ENCODE measurements around the gene PAXX. TPM values are rescaled to one million over a fixed set of nuclear protein-coding genes. Genes with fewer than 3 reads are reported as not detected.

Gene PAXX
- total RNA-seq, 1 experiment from 2014 or later: 44.1 TPM

DNA sequence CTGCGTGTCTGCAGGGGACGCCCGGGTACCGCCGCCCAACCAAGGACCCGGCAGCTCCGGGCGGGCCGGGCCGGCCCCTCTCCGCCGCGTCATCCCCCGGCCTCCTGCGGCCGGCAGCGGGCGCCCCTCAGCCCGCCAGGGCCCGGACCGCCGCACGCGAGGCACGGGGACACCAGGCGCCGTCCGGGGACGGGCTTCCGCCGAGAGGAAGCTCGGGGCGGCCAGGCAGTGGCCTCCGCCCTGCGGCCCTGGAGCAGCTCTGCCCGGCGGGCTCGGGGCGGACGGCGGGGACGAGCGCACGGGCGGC is 48.1 kb upstream of the PAXX start (continued):
- TF ChIP-seq, protein P1, sequence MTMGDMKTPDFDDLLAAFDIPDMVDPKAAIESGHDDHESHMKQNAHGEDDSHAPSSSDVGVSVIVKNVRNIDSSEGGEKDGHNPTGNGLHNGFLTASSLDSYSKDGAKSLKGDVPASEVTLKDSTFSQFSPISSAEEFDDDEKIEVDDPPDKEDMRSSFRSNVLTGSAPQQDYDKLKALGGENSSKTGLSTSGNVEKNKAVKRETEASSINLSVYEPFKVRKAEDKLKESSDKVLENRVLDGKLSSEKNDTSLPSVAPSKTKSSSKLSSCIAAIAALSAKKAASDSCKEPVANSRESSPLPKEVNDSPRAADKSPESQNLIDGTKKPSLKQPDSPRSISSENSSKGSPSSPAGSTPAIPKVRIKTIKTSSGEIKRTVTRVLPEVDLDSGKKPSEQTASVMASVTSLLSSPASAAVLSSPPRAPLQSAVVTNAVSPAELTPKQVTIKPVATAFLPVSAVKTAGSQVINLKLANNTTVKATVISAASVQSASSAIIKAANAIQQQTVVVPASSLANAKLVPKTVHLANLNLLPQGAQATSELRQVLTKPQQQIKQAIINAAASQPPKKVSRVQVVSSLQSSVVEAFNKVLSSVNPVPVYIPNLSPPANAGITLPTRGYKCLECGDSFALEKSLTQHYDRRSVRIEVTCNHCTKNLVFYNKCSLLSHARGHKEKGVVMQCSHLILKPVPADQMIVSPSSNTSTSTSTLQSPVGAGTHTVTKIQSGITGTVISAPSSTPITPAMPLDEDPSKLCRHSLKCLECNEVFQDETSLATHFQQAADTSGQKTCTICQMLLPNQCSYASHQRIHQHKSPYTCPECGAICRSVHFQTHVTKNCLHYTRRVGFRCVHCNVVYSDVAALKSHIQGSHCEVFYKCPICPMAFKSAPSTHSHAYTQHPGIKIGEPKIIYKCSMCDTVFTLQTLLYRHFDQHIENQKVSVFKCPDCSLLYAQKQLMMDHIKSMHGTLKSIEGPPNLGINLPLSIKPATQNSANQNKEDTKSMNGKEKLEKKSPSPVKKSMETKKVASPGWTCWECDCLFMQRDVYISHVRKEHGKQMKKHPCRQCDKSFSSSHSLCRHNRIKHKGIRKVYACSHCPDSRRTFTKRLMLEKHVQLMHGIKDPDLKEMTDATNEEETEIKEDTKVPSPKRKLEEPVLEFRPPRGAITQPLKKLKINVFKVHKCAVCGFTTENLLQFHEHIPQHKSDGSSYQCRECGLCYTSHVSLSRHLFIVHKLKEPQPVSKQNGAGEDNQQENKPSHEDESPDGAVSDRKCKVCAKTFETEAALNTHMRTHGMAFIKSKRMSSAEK (CRISPR knock-in tag; IDR thresholded peaks at IDR 0.05; ENCODE audit: borderline replicate concordance): no peak
- TF ChIP-seq IRF2 (CRISPR knock-in tag; IDR thresholded peaks at IDR 0.05; ENCODE audit: borderline replicate concordance, low read depth) (no peak), RORB (CRISPR knock-in tag; IDR thresholded peaks at IDR 0.05) (no peak)

DNA sequence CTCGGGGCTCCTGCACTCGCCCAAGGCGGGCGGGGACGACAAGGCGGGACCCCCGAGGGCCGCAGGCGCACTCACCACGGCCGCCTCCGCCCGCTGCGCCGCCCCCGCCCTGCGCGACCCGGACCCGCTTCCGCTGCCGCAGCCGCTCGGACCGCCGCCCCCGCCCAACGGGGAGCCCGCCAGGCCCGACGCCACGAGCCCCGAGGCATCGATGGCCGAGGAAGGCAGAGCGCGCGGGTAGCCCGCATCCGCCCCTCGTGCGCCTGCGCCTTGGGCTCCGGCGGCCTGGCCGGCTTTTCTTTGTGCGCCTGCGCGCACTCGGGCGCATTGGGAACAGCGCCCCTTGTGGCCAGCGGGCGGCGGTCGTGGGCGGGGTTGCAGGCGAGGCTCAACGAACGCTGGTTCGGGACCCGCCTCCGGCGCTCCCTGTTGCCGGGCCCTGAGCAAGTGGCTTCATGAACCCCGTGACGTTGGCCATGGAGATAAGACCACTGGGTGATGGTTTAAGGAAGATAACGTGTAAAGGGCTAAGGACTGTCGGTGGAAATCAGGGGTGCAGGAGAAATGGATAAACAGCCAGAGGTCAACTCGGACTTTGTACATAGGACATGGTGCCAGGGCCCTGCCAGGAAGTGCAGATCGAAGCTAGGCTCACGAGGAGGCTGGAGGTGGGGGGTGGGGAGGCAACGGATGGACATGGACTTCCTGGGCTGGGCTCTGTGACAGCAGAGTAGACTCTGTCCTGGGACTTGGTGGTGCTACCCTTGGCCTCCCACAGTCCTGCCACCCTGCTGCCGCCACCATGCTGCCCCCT is 47.5 kb upstream of the PAXX start, which contains the start of the genes C8G and FBXW5:
Gene C8G, plus strand, starts transcription at position 725 of the 814 bp plus-strand sequence. Its CDS starts 78 bp downstream, at position 803.
Gene FBXW5, minus strand, starts transcription at position 220 of the 814 bp plus-strand sequence. CDS start 655 bp downstream, outside the sequence.
- H3K9me3 Mint-ChIP-seq: no peaks in the 10 kb centered on the region
- DNase-seq (ENCODE audit: low spot score) (peak; percentile 94), ATAC-seq (peak; percentile 58)
- peaks cover 10% of the 10 kb centered on the region for H3K4me1 Mint-ChIP-seq
- CTCF ChIA-PET: interaction anchor here (0.6 to 8.7 kb wide), 18 partner anchors 8 to 388 kb away, joined by 3 to 151 read pairs (median 3); partner anchors contain the start of genes ABCA2, AJM1, LCN8 and MAN1B1
- no peak within 1 kb of the TSS for H3K27ac Mint-ChIP-seq
- H3K27me3 Mint-ChIP-seq (ENCODE audit: low read depth): no peaks in the 10 kb centered on the region
- POLR2A ChIA-PET: interaction anchor here (0.6 kb wide), 1 partner anchor 81 kb away, joined by 3 read pairs; no protein-coding TSS in a partner anchor
- H3K4me3 Mint-ChIP-seq: peak within 1 kb of the TSS; percentile 67
- H3K36me3 Mint-ChIP-seq: peaks cover 7% of the 10 kb centered on the region; the same call in 1 of the 2 replicates
- TF ChIP-seq, protein P2, sequence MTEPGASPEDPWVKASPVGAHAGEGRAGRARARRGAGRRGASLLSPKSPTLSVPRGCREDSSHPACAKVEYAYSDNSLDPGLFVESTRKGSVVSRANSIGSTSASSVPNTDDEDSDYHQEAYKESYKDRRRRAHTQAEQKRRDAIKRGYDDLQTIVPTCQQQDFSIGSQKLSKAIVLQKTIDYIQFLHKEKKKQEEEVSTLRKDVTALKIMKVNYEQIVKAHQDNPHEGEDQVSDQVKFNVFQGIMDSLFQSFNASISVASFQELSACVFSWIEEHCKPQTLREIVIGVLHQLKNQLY (CRISPR knock-in tag; IDR thresholded peaks at IDR 0.05): no peak
- TF ChIP-seq, protein P3, sequence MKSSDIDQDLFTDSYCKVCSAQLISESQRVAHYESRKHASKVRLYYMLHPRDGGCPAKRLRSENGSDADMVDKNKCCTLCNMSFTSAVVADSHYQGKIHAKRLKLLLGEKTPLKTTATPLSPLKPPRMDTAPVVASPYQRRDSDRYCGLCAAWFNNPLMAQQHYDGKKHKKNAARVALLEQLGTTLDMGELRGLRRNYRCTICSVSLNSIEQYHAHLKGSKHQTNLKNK (CRISPR knock-in tag; IDR thresholded peaks at IDR 0.05): no peak
- no peak for TF ChIP-seq PRRX2 (CRISPR knock-in tag; IDR thresholded peaks at IDR 0.05)
- TF ChIP-seq, protein P4, sequence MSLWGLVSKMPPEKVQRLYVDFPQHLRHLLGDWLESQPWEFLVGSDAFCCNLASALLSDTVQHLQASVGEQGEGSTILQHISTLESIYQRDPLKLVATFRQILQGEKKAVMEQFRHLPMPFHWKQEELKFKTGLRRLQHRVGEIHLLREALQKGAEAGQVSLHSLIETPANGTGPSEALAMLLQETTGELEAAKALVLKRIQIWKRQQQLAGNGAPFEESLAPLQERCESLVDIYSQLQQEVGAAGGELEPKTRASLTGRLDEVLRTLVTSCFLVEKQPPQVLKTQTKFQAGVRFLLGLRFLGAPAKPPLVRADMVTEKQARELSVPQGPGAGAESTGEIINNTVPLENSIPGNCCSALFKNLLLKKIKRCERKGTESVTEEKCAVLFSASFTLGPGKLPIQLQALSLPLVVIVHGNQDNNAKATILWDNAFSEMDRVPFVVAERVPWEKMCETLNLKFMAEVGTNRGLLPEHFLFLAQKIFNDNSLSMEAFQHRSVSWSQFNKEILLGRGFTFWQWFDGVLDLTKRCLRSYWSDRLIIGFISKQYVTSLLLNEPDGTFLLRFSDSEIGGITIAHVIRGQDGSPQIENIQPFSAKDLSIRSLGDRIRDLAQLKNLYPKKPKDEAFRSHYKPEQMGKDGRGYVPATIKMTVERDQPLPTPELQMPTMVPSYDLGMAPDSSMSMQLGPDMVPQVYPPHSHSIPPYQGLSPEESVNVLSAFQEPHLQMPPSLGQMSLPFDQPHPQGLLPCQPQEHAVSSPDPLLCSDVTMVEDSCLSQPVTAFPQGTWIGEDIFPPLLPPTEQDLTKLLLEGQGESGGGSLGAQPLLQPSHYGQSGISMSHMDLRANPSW (CRISPR knock-in tag; conservative IDR thresholded peaks at IDR 0.05; ENCODE audit: low read depth): 0 out of 2 replicates have a peak, but pooled peaks have one; percentile 4
- no peak for TF ChIP-seq NR1H2 (CRISPR knock-in tag; IDR thresholded peaks at IDR 0.05)
- no peak; the same call in 1 of the 2 replicates for TF ChIP-seq TP53 (CRISPR knock-in tag; IDR thresholded peaks at IDR 0.05)
- TF ChIP-seq, protein P5, sequence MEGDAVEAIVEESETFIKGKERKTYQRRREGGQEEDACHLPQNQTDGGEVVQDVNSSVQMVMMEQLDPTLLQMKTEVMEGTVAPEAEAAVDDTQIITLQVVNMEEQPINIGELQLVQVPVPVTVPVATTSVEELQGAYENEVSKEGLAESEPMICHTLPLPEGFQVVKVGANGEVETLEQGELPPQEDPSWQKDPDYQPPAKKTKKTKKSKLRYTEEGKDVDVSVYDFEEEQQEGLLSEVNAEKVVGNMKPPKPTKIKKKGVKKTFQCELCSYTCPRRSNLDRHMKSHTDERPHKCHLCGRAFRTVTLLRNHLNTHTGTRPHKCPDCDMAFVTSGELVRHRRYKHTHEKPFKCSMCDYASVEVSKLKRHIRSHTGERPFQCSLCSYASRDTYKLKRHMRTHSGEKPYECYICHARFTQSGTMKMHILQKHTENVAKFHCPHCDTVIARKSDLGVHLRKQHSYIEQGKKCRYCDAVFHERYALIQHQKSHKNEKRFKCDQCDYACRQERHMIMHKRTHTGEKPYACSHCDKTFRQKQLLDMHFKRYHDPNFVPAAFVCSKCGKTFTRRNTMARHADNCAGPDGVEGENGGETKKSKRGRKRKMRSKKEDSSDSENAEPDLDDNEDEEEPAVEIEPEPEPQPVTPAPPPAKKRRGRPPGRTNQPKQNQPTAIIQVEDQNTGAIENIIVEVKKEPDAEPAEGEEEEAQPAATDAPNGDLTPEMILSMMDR (IDR thresholded peaks at IDR 0.05): peak; percentile 99
- TF ChIP-seq GABPB1 (CRISPR knock-in tag; IDR thresholded peaks at IDR 0.05): 0 out of 2 replicates have a peak, but pooled peaks have one; percentile 21
- no peak for TF ChIP-seq ELF4 (CRISPR knock-in tag; IDR thresholded peaks at IDR 0.05; ENCODE audit: low read depth)
- no peak for TF ChIP-seq ZNF232 (CRISPR knock-in tag; IDR thresholded peaks at IDR 0.05)
- TF ChIP-seq, protein P6, sequence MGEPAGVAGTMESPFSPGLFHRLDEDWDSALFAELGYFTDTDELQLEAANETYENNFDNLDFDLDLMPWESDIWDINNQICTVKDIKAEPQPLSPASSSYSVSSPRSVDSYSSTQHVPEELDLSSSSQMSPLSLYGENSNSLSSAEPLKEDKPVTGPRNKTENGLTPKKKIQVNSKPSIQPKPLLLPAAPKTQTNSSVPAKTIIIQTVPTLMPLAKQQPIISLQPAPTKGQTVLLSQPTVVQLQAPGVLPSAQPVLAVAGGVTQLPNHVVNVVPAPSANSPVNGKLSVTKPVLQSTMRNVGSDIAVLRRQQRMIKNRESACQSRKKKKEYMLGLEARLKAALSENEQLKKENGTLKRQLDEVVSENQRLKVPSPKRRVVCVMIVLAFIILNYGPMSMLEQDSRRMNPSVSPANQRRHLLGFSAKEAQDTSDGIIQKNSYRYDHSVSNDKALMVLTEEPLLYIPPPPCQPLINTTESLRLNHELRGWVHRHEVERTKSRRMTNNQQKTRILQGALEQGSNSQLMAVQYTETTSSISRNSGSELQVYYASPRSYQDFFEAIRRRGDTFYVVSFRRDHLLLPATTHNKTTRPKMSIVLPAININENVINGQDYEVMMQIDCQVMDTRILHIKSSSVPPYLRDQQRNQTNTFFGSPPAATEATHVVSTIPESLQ (CRISPR knock-in tag; IDR thresholded peaks at IDR 0.05): no peak
- TF ChIP-seq RORB (CRISPR knock-in tag; IDR thresholded peaks at IDR 0.05): no peak
- TF ChIP-seq FOXP1 (CRISPR knock-in tag; IDR thresholded peaks at IDR 0.05; ENCODE audit: borderline replicate concordance): no peak
- TF ChIP-seq TEAD4 (CRISPR knock-in tag; IDR thresholded peaks at IDR 0.05): no peak
- TF ChIP-seq CREM (CRISPR knock-in tag; IDR thresholded peaks at IDR 0.05): no peak; the same call in none of the 2 replicates
- TF ChIP-seq, protein P7, sequence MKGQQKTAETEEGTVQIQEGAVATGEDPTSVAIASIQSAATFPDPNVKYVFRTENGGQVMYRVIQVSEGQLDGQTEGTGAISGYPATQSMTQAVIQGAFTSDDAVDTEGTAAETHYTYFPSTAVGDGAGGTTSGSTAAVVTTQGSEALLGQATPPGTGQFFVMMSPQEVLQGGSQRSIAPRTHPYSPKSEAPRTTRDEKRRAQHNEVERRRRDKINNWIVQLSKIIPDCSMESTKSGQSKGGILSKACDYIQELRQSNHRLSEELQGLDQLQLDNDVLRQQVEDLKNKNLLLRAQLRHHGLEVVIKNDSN (CRISPR knock-in tag; IDR thresholded peaks at IDR 0.05): no peak
- TF ChIP-seq NR2C2 (CRISPR knock-in tag; IDR thresholded peaks at IDR 0.05): no peak
- TF ChIP-seq ZNF423 (CRISPR knock-in tag; IDR thresholded peaks at IDR 0.05): no peak
- no peak for TF ChIP-seq JUN (CRISPR knock-in tag; IDR thresholded peaks at IDR 0.05)
- peak; percentile 48; the same call in 1 of the 2 replicates for TF ChIP-seq ETV6 (CRISPR knock-in tag; IDR thresholded peaks at IDR 0.05)
- no peak for TF ChIP-seq SOX15 (CRISPR knock-in tag; IDR thresholded peaks at IDR 0.05)
- TF ChIP-seq MXD4 (CRISPR knock-in tag; IDR thresholded peaks at IDR 0.05; ENCODE audit: borderline replicate concordance): no peak

All from WTC11 (cell line).